Measurements from ENCODE around the gene SLC25A27. TPM values are rescaled to one million over a fixed set of nuclear protein-coding genes. Genes with fewer than 3 reads are reported as not detected.

The SLC25A27 gene
- total RNA-seq, 2 experiments from 2014 or later = 1.2 to 1.5 TPM

DNA sequence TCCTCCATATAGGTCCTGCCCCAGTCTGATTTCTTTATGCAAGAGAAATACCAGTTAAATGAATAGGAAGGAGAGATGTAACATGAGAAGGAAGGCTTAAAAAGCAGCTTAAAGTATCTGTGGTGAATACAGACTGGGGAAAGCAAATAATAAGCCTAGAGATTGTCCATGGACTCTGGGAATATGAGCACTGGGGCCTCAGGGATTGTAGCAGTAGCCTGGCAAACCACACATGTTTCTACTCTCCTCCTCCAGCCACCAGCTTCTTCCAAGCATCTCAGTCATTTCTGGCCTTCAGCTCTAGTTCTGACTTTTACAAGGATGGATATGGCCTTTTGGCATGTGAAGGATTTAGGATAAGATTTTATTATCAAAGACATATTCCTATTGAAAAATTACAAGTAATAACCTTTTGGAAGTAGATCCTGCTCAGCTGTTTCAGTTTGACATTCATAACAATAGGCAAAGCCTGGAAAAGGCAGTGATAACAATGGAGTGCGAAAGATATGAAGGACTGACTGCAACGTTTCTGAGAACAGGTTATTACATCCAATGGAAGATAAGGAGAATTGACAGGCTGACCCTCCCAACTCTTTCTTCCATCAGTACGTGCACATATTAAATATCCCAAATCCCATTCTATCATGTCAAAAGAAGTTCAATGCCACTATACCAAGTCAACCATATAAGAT, 41.8 kb upstream of the SLC25A27 start:
- ChIA-PET CTCF (interaction anchor here (2.1 kb wide), 1 partner anchor 9 kb away, joined by 6 read pairs; no protein-coding TSS in a partner anchor), POLR2A (no interaction called here)
- no peak for ATAC-seq (ENCODE audit: poor library complexity)

DNA sequence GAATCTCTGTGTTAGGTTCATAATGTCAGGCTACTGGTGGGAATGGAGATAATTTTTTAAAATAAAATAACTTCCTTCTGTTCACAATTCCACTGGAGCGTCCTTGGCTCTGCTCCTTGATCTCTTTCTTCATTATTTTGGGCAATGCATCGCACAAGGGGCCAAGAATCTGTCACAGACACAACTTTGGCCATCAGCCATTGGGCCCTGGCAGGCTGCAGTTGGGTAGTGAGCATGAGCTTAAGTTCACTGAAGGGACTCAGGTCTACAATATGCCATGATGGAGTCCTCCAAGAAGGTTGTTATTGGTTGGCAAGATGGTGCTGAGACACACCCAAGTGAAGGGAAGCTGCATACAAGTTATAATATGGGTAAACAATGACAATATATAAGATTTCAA, 40.1 kb upstream of the SLC25A27 start:
- H3K4me3 Mint-ChIP-seq = no peak overlapping the region
- Histone ChIP-seq H3K27ac (ENCODE audit: low read depth in 1 of 2, low read length in 2 of 2) (no peak overlapping the region), H3K9me3 (ENCODE audit: control insufficient read depth in 1 of 2, insufficient read depth in 1 of 2, low read length in 2 of 2) (peaks cover 0 to 3% of the 10 kb centered on the region in 2 experiments), H3K4me1 (ENCODE audit: insufficient read depth, low read length) (no peaks in the 10 kb centered on the region), H3K4me3 (ENCODE audit: low read length) (no peak overlapping the region), H3K36me3 (ENCODE audit: insufficient read depth, low read length) (no peaks in the 10 kb centered on the region), H3K27me3 (ENCODE audit: control insufficient read depth in 1 of 2, insufficient read depth in 2 of 2, low read length in 2 of 2) (peaks cover 0 to 7% of the 10 kb centered on the region in 2 experiments)
- H3K36me3 Mint-ChIP-seq (ENCODE audit: low read depth) = no peaks in the 10 kb centered on the region
- ChIA-PET POLR2A (no interaction called here), CTCF (no interaction called here)
- intact Hi-C loops (cut with DNase I, micrococcal nuclease) = no loop called here
- no peaks in the 10 kb centered on the region for H3K4me1 Mint-ChIP-seq (ENCODE audit: low read depth)
- no peaks in the 10 kb centered on the region for H3K9me3 Mint-ChIP-seq
- ATAC-seq (ENCODE audit: poor library complexity) = no peak
- H3K27ac Mint-ChIP-seq = no peak overlapping the region
- H3K27me3 Mint-ChIP-seq = peaks cover 47% of the 10 kb centered on the region
- DNase-seq = no peak
- TF ChIP-seq, protein P1, sequence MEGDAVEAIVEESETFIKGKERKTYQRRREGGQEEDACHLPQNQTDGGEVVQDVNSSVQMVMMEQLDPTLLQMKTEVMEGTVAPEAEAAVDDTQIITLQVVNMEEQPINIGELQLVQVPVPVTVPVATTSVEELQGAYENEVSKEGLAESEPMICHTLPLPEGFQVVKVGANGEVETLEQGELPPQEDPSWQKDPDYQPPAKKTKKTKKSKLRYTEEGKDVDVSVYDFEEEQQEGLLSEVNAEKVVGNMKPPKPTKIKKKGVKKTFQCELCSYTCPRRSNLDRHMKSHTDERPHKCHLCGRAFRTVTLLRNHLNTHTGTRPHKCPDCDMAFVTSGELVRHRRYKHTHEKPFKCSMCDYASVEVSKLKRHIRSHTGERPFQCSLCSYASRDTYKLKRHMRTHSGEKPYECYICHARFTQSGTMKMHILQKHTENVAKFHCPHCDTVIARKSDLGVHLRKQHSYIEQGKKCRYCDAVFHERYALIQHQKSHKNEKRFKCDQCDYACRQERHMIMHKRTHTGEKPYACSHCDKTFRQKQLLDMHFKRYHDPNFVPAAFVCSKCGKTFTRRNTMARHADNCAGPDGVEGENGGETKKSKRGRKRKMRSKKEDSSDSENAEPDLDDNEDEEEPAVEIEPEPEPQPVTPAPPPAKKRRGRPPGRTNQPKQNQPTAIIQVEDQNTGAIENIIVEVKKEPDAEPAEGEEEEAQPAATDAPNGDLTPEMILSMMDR (IDR thresholded peaks at IDR 0.05) = no peak

More for the DNA sequence above, 41.8 kb upstream of the SLC25A27 start:
- Histone ChIP-seq H3K4me1 (ENCODE audit: insufficient read depth, low read length) (no peaks in the 10 kb centered on the region), H3K36me3 (ENCODE audit: insufficient read depth, low read length) (no peaks in the 10 kb centered on the region), H3K4me3 (ENCODE audit: low read length) (no peak overlapping the region), H3K27ac (ENCODE audit: low read depth in 1 of 2, low read length in 2 of 2) (no peak overlapping the region), H3K9me3 (ENCODE audit: control insufficient read depth in 1 of 2, insufficient read depth in 1 of 2, low read length in 2 of 2) (peaks cover 0 to 3% of the 10 kb centered on the region in 2 experiments), H3K27me3 (ENCODE audit: control insufficient read depth in 1 of 2, insufficient read depth in 2 of 2, low read length in 2 of 2) (peaks cover 3 to 4% of the 10 kb centered on the region in 2 experiments)
- no peaks in the 10 kb centered on the region for H3K4me1 Mint-ChIP-seq (ENCODE audit: low read depth)
- no peak overlapping the region for H3K27ac Mint-ChIP-seq
- H3K27me3 Mint-ChIP-seq = peaks cover 32% of the 10 kb centered on the region
- DNase-seq = no peak
- no peaks in the 10 kb centered on the region for H3K9me3 Mint-ChIP-seq
- H3K4me3 Mint-ChIP-seq = no peak overlapping the region
- intact Hi-C loops (cut with DNase I, micrococcal nuclease) = no loop called here
- H3K36me3 Mint-ChIP-seq (ENCODE audit: low read depth) = no peaks in the 10 kb centered on the region
- TF ChIP-seq, protein P1 (IDR thresholded peaks at IDR 0.05) = no peak

DNA sequence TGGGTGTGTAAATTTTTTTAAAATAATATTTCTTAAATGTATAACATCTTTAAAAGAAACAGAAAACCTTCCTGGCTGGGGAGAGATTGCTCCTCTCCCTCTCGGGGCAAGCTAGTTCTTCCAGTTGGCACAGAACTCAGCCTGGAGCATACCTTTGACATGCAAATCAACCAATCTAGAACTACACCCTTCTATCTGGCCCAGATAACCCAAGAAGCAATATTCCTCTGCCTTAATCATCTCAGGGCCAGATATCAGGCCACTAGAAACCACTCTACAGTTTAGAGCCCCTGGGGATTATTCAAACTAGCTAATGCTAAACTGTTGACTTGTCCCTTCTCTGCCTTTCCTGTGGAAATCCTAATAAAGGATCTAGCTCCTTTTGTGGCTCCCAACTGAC, 34.0 kb upstream of the SLC25A27 start:
- Mint-ChIP-seq H3K4me1 (ENCODE audit: low read depth) (no peaks in the 10 kb centered on the region), H3K27ac (no peak overlapping the region), H3K27me3 (peaks cover 60% of the 10 kb centered on the region), H3K9me3 (no peaks in the 10 kb centered on the region), H3K36me3 (ENCODE audit: low read depth) (no peaks in the 10 kb centered on the region), H3K4me3 (no peak overlapping the region)
- ChIA-PET POLR2A (no interaction called here), CTCF (no interaction called here)
- TF ChIP-seq, protein P1 (IDR thresholded peaks at IDR 0.05) = no peak
- DNase-seq (no peak), ATAC-seq (ENCODE audit: poor library complexity) (no peak)
- Histone ChIP-seq H3K36me3 (ENCODE audit: insufficient read depth, low read length) (no peaks in the 10 kb centered on the region), H3K4me1 (ENCODE audit: insufficient read depth, low read length) (no peaks in the 10 kb centered on the region), H3K4me3 (ENCODE audit: low read length) (no peak overlapping the region), H3K27ac (ENCODE audit: low read depth in 1 of 2, low read length in 2 of 2) (no peak overlapping the region), H3K9me3 (ENCODE audit: control insufficient read depth in 1 of 2, insufficient read depth in 1 of 2, low read length in 2 of 2) (no peaks in the 10 kb centered on the region), H3K27me3 (ENCODE audit: control insufficient read depth in 1 of 2, insufficient read depth in 2 of 2, low read length in 2 of 2) (peaks cover 6 to 8% of the 10 kb centered on the region in 2 experiments)
- intact Hi-C loops (cut with DNase I, micrococcal nuclease) = no loop called here

All from CD4-positive, alpha-beta T cell (primary cell).